Measurements from ENCODE around the gene OR1F1. TPM values are rescaled to one million over a fixed set of nuclear protein-coding genes. Genes with fewer than 3 reads are reported as not detected.
"Not testable (repeated sequence)": the region's sequence is repeated elsewhere in the genome, so short reads cannot be mapped to it uniquely, and the experiment has no call there.

Gene OR1F1
- polyA plus RNA-seq (ENCODE audit: insufficient read length in 10 of 10): not detected
- long read RNA-seq, donor 1: 0 reads
- long read RNA-seq, donor 2: 0 reads
- long read RNA-seq, donor 3: 0 reads
- long read RNA-seq, donor 4: 0 reads
- long read RNA-seq, donor 5: 0 reads
- long read RNA-seq, donor 6: 0 reads
- long read RNA-seq, donor 7: 0 reads
- long read RNA-seq, donor 8: 0 reads
- long read RNA-seq, donor 9: 0 reads

DNA sequence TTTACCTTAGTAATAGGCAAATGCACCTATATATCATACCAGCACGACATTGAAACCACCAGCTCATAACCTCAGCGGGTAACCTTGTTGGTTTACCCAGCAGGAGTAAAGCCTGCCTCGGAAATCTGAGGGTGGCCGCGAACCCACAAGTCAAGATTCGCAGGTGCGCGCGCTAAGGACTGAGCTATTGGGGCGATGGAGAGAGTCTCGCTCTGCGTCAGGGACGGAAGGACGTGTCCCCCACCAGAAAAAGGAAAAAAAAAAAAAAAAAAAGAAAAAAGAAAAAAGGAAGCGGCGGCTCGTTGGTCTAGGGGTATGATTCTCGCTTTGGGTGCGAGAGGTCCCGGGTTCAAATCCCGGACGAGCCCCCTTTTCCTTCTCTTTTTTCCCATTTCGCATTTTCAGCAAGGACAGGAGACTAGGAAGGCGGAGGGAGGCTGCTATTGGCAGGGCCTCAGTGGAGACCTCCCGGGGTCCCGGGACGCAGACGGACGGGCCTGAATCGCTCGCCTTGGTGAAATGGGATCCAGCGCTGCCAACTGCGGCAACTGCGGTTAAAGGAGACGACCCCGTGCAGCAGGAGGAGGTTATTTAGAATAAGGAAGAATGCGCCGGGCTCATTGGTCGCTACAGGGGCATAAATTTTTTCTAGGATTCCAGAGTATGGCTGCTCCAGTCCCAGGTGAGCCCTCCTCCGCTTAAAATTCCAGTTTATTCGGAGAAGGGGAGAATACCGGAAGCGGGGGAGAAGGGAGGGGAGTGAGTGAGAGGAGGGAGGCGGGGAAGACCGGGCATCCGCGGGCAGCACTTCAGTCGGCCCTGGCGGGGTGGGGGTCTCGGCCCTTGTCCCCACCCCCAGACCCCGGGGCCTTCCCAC, at the start of gene OR1F1:
Gene OR1F1 (plus strand): TSS at position 407 of the 877 bp plus-strand sequence.
- DNase-seq: peak in 2 of 3 donors; percentile 44 to 47

DNA sequence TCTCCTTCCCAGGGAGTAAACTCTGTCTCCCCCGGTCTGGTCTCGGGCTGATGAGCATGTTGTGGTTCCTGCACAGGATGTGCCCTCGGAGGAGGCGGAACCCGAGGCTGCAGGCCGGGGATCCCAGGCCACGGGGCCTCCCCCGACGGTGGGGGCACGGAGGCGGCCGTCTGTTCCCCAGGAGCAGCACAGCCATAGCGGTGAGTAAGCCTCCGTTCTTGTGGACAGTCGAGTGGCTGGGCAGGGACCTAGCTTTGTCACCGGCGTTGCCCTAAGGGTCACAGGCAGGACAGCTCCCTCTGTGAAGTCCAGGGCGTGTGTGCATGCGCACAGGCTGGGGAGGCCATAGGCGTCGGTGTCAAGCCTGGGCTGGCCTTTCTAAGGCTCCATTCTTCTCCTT, 49.7 kb upstream of the OR1F1 start:
- no peak for DNase-seq

DNA sequence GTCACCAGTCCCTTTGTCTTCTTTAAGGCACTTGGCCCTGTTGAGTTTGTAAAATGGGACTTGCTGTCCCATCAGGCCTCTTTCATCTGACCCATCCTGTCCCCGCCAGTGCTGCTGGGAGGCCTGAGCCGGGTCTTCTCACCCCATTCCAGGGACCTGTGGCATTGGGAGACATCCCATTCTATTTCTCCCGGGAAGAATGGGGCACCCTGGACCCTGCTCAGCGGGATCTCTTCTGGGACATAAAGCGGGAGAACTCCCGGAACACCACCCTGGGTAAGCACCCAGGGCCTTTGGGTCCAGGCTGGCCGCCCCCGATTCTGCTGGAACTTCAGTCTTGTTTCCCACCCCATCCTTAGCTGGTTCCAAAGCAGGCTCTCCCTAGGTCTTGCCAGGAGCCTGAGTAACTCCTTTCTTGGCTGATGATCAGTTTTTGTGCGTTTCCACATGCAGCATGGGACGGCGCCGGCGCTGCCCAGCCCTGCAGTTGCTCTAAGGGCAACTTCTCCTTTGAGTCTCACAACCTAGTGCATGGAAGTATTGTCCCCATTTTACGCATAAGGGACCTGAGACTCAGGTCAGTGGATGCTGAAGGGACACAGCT, 49.1 kb upstream of the OR1F1 start:
- DNase-seq: no peak

GRCh38 chr16:3139561-3139960, 48.4 kb upstream of the OR1F1 start:
- not testable (repeated sequence) for DNase-seq

DNA sequence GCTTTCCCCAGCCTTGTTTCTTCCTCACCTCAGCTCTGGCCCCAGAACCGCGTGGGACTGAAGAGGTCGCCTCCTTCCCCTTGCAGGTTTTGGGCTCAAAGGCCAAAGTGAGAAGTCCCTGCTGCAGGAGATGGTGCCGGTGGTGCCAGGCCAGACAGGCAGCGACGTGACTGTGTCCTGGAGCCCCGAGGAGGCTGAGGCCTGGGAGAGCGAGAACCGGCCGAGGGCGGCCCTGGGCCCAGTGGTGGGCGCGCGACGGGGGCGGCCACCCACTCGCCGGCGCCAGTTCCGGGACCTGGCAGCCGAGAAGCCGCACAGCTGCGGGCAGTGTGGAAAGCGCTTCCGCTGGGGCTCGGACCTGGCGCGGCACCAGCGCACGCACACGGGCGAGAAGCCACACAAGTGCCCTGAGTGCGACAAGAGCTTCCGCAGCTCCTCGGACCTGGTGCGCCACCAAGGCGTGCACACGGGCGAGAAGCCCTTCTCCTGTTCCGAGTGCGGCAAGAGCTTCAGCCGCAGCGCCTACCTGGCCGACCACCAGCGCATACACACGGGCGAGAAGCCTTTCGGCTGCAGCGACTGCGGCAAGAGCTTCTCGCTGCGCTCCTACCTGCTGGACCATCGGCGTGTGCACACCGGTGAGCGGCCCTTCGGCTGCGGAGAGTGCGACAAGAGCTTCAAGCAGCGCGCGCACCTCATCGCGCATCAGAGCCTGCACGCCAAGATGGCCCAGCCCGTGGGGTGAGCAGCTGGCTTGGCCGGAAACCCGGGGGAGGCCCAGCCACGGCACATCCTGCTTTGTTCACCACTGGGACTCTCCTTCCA, 47.2 kb upstream of the OR1F1 start:
- no peak for DNase-seq

GRCh38 chr16:3141781-3142311, 46.2 kb upstream of the OR1F1 start:
- no peak for DNase-seq

DNA sequence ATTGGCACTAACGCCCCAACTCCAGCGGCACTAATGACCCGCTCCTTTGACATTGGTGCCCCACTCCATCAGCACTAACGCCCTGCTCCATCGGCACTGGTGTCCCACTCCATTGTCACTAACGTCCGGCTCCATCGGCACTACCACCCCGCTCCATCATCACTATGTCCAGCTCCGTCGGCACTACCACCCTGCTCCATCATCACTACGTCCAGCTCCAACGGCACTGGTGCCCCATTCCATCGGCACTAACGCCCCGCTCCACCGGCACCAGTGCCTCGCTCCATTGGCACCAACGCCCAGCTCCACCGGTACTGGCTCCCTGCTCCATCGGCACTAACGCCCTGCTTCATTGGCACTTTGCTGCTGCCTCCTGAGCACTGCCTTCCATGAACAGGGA, 45.7 kb upstream of the OR1F1 start:
- DNase-seq: no peak

DNA sequence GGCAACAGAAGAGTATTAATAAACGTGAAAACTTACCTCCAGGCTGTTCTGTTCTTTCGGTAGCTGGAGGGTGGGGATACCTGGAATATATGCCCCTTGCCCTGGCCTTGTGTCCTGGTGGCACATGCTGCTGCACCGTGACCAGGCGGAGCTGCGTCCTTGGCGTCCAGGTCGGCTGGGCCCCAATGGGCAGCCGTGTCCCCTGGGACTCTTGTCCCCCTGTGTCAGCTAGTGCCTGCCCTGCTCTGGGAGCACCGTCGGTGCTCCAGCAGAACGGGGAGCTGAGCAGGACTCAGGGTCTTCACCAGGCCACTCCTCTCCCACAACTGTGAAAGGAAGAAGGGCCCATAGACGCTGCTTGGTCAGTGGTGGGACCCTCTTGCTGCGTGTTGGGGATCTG, 45.2 kb upstream of the OR1F1 start:
- no peak for DNase-seq

GRCh38 chr16:3143189-3143588, 44.8 kb upstream of the OR1F1 start:
- DNase-seq: no peak

GRCh38 chr16:3143598-3144320, 44.2 kb upstream of the OR1F1 start:
- peak in 2 of 3 donors; percentile 41 to 54 for DNase-seq

- DNase-seq: no peak
Observed at GRCh38 chr16:3144321-3144983, 43.6 kb upstream of the OR1F1 start.

DNA sequence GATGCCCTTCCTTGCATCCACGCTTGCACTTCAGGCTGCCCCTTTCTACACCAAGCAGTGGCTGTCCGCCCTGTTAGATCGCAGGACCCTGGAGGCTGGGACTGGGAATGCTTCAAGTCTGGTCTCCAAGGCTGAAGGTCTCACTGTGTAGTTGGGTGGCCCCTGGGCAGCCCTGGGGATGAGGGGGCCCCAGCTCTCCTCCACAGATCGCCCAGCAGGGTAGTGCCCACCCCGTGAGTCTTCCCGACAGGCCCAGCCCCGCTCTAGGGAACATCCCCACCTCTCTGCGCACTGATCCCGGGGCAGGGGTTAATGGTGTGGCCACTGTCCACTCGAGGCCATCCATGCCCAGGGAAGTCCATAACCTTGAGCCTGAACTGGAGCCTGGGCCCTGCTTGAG, 42.9 kb upstream of the OR1F1 start:
- DNase-seq: no peak

- no peak for DNase-seq
Observed at GRCh38 chr16:3145660-3146059, 42.3 kb upstream of the OR1F1 start.

DNA sequence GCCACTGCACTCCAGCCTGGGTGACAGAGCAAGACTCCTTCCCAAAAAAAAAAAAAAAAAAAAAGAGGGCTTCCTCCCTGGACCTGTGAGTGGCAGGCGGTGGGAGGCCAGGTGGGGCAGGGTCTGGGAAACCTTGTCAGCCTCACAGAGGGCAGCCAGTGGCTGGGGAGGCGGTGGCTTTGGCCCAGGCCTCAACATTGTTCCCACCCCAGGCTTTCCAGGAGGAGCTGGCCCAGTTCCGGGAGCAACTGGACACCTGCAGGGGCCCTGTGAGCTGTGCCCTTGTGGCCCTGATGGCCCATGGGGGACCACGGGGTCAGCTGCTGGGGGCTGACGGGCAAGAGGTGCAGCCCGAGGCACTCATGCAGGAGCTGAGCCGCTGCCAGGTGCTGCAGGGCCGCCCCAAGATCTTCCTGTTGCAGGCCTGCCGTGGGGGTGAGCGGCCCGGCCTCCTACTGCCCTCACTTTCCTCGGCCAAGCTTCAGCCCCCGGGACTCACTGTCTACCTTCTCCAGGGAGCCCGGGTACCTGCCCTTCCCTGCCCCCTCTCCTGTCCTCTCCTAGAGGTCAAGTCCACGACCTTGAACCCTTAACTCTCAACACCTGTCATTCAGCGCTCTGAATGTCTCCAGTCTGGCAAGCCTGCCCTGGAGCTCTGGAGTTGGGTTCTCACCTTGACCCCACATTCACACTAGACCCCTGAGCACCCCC, 40.8 kb upstream of the OR1F1 start:
- no peak for DNase-seq

GRCh38 chr16:3147757-3148104, 40.3 kb upstream of the OR1F1 start:
- DNase-seq: no peak

DNA sequence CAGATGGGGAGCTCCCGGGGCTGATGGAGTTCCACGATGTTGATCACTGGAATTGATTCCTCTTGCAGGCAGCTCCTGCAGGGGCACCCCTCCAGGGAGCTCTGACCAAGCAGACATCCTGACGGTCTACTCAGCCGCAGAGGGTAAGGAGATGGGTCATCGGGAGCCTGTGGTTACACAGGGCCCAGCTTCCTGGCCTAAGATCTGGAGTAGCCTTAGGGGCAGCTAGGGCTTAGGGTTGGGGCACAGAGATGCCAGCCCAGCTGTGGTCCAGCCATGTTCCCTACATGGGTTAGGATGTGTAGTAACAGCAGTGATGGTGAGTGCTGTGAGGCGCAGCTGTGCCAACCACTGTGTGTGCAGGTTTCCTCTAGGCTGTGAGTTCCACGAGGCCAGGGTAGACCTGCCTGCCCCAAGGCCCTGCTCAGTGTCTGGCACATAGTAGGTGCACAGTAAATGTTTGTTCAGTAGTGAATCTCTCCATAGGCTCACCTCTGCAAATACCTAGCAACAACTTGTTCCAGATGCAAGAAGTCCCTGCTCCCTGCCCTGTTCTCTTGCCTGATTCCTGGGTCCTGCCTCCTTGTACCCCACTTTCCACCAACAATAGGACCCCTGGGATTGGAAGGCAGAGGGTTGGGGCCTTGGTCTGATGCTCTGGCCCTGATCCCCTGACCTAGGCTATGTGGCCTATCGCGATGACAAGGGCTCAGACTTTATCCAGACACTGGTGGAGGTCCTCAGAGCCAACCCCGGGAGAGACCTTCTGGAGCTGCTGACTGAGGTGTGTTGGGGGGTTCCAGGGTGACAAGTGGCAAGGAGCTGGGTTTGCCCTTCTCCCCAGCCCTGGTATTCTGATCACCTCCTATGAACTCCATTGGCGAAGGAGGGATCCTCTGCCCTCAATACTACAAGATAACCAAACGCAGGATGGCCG, 39.5 kb upstream of the OR1F1 start:
- DNase-seq: no peak

DNA sequence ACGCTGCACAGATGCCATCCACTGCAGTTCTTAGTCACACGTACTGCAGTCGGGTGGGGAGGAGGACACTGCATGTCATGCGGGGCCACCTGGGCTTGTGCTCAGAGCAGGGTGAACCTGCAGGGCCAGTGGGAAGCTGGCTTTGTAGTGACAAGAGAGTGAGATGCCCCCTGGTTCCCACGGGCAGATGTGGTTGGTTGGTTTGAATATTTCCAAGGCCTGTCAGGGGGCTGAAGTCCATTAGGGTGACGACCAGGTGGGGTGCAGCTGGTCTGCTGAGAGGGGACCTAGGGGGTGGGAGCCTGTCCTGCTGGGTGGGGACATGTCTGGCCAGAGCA, 38.8 kb upstream of the OR1F1 start:
- DNase-seq: peak in 1 of 3 donors; percentile 25

DNA sequence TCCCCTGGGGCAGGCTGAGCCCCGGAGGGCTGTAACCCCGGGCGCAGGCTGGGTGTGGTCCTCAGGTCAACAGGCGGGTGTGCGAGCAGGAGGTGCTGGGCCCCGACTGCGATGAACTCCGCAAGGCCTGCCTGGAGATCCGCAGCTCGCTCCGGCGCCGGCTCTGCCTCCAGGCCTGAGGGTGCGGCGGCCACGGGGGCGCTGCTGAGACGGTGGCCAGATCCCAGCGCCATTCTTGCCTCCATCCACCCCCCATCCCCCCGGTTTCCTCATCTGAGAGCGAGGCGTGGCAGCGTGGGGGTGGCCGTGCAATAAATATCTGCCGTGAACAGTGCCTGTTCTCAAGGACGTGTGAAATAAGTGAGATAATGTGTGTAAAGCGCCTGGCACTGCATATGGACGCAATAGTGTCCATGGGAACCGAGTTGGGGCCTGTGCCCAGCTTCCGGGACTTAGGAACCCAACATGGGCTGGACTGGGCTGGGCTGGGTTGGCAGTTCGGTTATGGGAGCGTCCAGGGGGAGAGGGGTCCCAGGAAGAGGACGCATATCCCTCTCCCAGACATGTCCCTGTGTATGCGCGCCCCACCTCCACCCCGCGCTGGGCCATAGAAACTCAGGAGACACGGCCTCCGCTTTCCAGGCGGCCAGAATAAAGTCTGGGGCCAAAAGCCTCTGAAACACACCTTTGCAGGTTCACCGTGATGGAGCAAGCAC, 38.2 kb upstream of the OR1F1 start:
- peak; percentile 47 to 84 (median 48) for DNase-seq

All from muscle of back (tissue), 13 donors.